Tongue (tissue), 2 donors: ENCODE measurements around the gene TCF3. TPM values are rescaled to one million over a fixed set of nuclear protein-coding genes. Genes with fewer than 3 reads are reported as not detected.
A peak's percentile ranks its signal among the peaks of the same experiment; 100 is the strongest.
"Not testable (repeated sequence)": the region's sequence is repeated elsewhere in the genome, so short reads cannot be mapped to it uniquely, and the experiment has no call there.

Experiments used
- DNase-seq: peaks from one replicate; pipeline ENCODE4 v3.0.0-alpha.2; 2015
- total RNA-seq: library from RNA; depleted of rRNA; stranded (reverse); fragments of >200 nt; gene quantifications from one replicate; pipeline ENCODE4 v1.2.3, GENCODE V29; 2014

The TCF3 gene
- total RNA-seq, 1 donor from 2014 or later = 85.2 TPM

- no peak for DNase-seq
Observed at GRCh38 chr19:1672769-1673644, 20.6 kb upstream of the TCF3 start.

- peak; percentile 67 for DNase-seq
Observed at GRCh38 chr19:1672038-1672768, 19.8 kb upstream of the TCF3 start.

- no peak for DNase-seq
Observed at GRCh38 chr19:1671716-1672037, 19.3 kb upstream of the TCF3 start.

- not testable (repeated sequence) for DNase-seq
Observed at GRCh38 chr19:1670747-1671146, 18.3 kb upstream of the TCF3 start.

- DNase-seq = peak; percentile 70
Observed at GRCh38 chr19:1668486-1669270, 16.3 kb upstream of the TCF3 start.

GRCh38 chr19:1668048-1668485 is 15.7 kb upstream of the TCF3 start:
- no peak for DNase-seq

GRCh38 chr19:1665565-1666047 is 13.2 kb upstream of the TCF3 start:
- peak; percentile 59 for DNase-seq

GRCh38 chr19:1663852-1664251 is 11.4 kb upstream of the TCF3 start:
- DNase-seq = no peak

- not testable (repeated sequence) for DNase-seq
Observed at GRCh38 chr19:1663227-1663626, 10.8 kb upstream of the TCF3 start.

GRCh38 chr19:1661995-1662394 is 9.6 kb upstream of the TCF3 start:
- DNase-seq = no peak

- no peak for DNase-seq
Observed at GRCh38 chr19:1659084-1659427, 6.6 kb upstream of the TCF3 start.

- DNase-seq = no peak
Observed at GRCh38 chr19:1658150-1659083, 6.0 kb upstream of the TCF3 start.

GRCh38 chr19:1657746-1658145 is 5.3 kb upstream of the TCF3 start:
- peak; percentile 40 for DNase-seq

- DNase-seq = no peak
Observed at GRCh38 chr19:1656988-1657536, 4.6 kb upstream of the TCF3 start.

- DNase-seq = peak; percentile 16
Observed at GRCh38 chr19:1655987-1656608, 3.7 kb upstream of the TCF3 start.

GRCh38 chr19:1655131-1655981 is 2.9 kb upstream of the TCF3 start:
- no peak for DNase-seq

GRCh38 chr19:1654178-1654792 is 1.9 kb upstream of the TCF3 start:
- DNase-seq = no peak

- DNase-seq = no peak
Observed at GRCh38 chr19:1653300-1653628, 849 bp upstream of the TCF3 start.

GRCh38 chr19:1651568-1652291 is 685 bp downstream of the TCF3 start:
- peak; percentile 73 for DNase-seq
